ENCODE results near the gene COL5A1.
"Not testable (repeated sequence)": the region's sequence is repeated elsewhere in the genome, so short reads cannot be mapped to it uniquely, and the experiment has no call there.

COL5A1 gene

DNA sequence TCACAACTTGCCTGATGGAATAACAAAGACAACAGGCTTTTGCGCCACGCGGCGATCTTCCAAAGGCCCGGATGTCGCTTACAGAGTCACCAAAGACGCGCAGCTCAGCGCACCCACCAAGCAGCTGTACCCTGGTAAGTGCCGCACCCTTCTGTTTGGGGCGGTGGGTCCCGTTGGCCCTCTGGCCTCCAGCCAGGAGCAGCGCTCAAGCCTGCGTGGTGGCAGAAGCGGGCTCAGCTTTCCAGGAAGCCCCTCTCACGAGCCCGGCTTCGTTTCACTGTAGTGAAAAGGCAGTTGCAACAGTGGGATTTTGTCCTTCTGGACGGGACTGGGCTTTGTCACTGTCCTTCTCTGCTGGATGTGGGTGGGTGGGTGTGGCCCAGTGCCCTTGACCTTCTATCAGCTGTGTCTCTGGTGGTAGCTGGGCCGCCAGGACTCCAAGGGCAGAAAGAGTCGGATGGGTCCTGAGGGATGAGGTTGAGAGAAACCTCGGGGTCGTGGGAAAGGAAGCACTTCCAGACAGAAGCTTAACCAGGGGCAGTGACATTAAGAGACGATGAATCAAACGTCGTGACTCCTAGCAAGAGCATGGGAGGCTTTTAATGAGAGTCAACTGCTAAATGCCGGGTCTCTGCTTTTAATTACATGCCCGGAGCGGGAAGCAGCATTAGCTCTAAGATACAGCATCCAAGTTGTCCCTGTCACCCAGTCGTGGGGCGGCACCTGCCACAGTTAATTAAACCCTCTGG, 49.5 kb downstream of the COL5A1 start:
- DNase-seq (ENCODE audit: low read depth in 2 of 2), result no peak

DNA sequence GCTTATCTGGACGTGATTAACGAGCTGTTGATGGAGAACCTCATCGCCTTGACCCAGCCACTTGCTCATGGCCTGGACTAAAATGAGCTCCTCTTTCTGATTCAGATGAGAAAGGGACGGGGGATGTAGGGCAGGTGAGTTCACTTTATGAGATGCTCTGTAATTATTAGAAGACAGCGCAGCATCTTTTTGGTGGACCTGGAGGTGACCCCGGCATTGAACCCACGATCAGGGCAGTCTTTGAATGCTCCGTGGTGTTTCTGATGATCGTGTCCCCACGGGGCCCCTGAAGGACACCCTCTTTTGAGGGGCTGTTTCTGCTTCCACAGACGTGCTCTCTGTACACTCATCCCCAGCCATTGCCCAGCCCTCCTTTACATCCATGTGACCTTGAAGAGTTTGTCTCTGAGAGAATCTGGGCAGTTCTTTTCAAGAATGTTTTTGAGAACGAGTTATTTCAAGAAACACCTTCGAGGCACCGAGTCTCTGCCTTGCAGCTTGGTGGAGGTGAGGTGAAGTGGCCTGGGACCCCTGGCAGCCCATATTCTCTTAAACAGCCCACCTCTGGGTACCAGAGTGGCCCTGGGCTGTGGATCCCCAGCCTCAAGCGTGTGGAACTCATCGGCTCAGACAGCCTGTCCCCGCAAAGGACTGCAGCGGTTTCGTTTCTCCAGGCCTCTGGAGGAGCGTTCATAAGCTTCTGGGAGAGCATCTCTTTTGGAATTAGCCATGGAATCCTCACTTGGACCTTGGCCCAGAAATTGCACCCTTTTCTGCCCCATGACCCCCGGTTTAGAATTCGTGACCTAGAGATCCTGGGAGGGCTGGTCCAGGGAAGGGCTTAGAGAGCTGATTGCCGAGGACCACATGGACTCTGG, 50.3 kb downstream of the COL5A1 start:
- no peak for DNase-seq (ENCODE audit: low read depth in 2 of 2)

DNA sequence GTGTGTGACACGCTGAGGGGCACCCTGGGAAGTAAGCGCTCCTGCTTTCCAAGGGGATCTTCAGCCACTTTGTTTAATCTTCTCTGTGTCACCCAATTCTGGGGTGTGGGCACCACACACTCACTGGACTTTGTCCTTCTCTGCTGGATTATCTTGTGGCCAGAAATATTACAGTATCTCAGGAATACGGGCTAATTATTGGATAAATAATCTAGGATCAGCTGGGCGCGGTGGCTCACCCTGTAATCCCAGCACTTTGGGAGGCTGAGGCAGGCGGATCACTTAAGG, 50.9 kb downstream of the COL5A1 start:
- no peak for DNase-seq (ENCODE audit: low read depth in 2 of 2)

DNA sequence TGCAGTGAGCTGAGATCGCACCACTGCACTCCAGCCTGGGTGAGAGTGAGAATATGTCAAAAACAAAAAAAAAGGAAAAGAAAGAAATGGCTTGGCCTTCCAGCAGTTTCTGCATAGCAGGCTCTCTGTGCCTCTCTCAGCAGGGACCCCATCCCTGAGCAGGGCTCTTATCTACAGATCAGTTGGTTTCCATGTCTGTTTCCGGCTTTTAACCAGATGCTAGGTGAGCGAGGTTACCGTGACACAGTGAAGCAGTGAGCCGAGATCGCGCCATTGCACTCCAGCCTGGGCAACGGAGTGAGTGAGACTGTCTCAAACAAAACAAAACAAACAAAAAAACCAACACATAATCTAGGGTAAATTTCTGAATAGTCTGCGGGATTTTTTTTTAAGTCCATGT, 51.4 kb downstream of the COL5A1 start:
- DNase-seq (ENCODE audit: low read depth in 2 of 2), result no peak

DNA sequence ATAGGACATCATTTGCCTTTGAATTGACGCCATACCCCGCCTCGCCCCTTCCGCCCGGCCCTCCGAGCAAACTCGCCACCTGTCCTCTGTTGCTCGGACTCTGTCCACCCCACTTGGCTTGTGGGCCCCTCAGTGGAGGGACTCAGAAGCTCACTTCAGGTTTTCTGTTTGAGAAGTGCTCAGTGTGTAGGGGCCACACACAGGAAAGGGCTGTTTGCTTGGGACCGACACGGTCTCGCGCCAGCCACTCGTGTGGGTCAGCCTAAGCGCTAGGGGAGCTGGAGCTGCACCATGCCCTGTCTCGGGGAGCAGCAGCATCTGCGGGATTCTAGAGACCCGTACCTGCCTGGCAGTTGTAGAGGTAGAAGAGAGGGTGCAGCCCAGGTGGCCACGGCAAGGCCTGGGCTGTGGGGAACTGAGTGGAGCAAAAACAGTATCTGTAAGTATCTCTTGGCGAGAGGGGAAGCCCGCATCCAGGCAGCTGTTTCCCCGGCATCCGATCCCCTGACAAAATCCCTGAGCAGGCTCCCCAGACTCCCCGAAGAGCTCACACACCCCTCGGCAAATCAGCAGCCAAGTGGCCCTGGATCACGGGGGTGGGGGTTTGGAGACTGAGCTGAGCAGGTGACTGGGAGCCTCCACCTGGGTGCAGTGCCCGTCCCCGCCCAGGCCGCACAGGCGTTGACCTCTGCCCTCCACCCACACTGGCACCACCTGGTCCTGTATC, 52.2 kb downstream of the COL5A1 start:
- no peak for DNase-seq (ENCODE audit: low read depth in 2 of 2)

DNA sequence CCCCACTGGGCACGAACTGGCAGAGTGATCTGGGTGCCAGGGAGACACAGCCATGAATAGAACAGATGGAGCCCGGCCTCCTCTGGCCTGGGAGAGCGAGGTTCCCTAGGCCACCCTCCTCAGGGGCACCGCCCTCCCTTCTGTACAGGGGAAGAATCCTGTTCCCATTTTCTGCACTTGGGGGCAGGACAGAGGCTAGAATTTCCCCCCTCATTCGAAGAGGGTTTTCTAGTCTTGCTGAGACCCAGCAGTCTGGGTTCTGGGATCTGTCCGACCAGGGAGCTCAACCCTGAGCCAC, 52.7 kb downstream of the COL5A1 start:
- DNase-seq (ENCODE audit: low read depth in 2 of 2), result no peak

DNA sequence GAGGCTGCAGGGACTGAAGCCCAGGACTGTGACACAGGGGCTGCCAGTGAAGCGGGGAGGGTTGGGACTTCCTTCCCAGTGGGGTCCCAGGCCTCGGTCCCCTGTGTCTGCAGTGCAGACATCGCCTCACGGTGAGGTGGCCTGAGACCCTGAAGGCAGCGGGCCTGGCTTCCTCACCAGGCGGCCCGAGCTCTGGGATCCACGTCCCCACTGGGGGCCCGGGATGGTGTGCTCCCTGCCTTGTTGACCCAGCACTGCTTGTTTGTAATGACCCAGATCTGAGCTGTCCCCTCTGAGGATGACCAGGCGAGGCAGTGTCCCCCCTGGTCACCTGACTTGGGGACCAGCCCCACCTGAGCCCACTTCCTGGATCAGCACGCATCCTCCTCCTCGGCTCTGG, 53.1 kb downstream of the COL5A1 start:
- DNase-seq (ENCODE audit: low read depth in 2 of 2), result no peak

DNA sequence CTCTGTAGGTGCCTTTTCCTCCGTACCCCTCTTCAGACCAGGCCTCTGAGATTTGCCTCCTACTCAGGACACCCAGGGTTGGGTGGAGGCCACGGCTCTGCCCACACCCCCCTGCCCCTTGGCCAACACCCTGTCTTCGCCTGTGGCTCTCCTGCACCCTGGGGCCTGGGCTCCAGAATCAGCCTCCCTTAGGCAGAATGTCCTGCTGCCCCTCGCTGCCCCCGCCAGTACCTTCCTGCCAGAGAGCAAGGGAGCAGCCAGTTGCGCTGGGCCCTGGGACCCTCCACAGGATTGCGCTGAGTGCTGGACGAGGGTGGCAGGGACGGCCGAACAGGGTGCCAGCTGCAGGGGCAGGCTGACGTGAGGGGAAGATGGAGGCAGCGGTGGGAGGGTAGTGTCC, 53.5 kb downstream of the COL5A1 start:
- no peak for DNase-seq (ENCODE audit: low read depth in 2 of 2)

DNA sequence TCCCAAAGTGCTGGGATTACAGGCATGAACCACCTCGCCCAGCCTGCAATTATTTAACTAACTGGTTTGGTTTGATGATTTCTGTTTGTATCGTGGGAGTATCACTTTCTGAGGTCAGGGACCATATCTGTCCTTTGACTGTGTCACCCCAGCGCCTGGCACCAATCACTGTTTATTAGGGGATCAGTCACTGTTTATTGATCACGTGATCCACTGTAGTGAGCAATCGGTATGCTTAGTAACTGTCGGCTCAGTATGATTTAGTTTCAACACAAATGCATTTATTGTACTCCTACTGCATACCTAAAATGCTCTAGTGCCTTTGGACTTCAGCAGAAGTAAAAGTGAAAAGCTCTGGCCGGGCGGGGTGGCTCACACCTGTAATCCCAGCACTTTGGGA, 54.8 kb downstream of the COL5A1 start:
- no peak for DNase-seq (ENCODE audit: low read depth in 2 of 2)

DNA sequence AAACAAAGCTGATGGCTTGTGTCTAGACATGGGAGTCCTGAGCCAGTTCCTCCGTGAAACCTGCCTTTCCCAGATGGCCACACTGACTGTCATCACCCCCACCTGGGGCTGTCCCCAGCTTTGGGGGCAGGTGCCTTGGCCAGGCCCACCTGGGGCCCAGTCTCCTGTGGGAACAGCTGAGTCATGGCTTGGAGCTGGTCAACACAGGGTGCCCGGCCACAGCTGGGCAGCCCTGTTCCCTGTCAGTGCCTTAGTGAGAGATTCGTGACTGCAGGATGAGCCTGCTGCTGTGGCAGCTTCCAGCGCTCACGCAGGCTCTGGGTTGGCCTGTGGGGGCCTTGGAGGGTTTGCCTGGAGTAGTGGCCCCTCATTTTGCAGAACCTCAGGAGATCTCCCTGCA, 56.5 kb downstream of the COL5A1 start:
- no peak for DNase-seq (ENCODE audit: low read depth in 2 of 2)

DNA sequence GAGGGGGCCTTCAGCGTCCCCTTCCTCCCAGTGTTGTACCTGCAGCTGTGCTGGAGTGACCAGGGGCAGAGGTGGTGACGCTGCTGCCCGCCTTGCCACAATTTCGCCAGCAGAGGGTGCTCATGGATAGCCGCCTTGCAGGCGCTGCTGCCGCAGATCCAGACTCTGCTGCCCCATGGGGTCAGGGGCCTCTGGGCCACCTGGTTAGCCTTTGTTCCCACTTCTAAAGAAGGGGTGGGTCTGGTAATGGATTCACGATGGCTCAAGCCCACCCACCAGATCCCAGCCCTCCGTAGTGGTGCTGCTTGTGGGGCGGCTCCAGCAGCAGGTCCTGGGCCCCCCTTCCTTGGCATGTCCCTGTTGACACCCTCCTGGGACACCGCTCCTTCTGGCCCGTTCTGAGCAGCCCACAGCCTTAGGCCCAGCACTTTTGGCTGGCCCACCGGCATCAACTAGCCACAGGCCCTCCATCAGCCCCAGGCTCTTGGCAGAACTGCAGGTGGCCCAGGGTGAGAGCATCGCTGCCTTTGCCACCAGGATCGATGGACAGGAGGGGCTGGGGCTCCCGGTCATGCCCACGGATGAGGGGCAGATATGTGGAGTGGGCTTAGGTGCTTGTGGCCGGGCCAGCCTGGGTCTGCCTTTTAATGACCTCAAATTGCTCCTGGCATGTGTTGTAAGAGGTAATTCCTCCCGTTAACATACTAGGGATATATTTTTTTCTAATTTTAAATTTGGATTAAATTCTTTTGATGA, 57.2 kb downstream of the COL5A1 start:
- DNase-seq (ENCODE audit: low read depth in 2 of 2), result no peak

DNA sequence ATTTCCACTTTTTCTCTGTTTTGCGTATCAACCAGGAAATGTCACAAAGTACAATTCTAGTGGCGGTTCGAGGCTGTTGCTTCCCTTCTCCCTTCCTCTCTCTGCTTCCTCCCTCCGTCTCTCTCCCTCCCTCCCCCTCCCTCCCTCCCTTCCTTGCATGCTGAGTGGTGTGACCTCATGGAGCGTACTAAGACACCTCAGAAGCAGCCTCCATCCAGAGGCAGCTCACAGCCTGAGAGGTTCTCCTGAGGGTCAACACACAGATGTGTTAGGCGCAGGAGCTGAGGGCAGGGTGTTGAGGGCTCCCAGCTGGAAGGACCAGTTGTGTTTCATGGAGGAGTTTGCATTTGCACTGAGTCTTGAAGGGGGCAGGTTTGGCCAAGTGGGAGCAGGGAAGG, 57.7 kb downstream of the COL5A1 start:
- no peak for DNase-seq (ENCODE audit: low read depth in 2 of 2)

DNA sequence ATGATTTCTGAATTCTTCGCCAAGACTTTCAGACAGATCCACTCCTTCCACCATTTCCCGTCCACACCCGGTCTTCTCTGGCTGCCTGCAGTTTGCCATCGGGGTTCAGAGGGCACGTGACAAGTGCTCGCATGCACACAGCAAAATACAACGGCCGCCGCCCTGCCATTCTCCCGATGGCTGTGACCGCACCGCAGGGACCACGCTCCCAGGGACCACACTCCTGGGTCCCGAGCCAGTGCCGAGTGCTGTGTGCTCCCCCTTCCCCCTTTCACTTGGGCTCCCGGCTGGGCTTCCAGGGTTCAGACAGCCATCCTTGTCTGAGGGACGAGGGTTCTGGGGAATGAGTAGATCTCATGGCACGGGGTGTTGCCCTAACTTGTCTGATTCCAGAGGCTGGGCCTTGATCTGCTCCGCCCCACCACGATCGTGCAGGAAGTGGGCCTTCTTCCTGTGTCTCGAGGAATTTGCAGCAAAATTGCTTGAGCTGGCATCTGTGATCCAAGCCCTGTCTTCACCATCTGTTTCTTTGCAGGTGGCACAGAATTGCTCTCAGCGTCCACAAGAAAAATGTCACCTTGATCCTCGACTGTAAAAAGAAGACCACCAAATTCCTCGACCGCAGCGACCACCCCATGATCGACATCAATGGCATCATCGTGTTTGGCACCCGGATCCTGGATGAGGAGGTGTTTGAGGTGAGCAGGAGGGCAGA, 59.2 kb downstream of the COL5A1 start:
- no peak for DNase-seq (ENCODE audit: low read depth in 2 of 2)

DNA sequence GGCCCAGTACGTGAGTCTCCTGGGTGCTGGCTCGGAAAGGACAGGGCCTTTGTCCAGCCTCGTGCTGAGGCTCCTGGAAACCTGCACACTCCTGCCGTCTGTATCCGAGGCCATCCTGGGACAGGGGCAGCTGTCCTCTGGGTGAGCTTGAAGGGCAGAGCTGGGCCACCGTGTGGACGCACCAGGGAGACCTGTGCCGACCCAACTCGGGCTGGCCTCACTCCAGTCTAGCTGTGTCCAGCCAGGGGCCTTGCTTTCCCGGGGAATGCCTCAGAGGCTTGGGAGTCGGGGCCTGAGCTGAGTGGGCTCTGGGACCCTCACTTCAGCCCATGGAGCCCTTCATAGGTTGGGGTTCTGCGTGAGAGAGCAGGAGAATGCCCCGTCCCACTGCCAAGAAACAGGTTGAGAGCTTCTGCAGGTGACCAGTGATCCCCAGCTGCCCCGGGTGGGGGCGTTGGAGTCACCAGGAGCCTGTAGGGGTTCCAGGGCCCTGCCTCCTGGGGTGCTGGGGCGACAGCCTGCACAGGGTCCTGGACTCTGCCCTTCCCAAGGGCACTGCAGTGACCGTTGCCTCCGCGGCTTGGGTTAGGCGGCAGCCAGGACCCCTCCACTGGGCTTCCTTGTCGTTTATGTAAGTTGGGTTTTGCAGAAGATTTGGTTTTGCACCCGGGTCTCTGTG, 60.1 kb downstream of the COL5A1 start:
- no peak for DNase-seq (ENCODE audit: low read depth in 2 of 2)

DNA sequence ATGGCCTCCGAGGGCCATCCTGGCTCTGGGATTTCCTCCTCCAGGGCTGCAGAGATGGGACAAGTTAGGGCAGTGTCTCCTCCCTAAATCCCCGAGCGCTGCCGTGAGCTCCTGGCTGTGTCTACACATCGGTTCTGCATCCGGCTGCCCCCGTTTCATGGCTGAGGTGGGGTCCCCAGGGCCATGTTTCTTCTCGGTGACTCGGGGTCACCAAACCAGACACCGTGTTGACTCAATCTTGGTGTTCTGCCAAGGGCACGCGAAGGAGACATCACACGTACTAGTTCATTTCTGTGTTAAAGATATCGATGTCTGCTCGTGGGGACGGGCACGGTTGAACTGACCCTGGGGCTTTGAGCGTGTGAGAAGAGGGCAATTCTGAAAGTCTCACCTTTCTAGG, 60.7 kb downstream of the COL5A1 start:
- no peak for DNase-seq (ENCODE audit: low read depth in 2 of 2)

DNA sequence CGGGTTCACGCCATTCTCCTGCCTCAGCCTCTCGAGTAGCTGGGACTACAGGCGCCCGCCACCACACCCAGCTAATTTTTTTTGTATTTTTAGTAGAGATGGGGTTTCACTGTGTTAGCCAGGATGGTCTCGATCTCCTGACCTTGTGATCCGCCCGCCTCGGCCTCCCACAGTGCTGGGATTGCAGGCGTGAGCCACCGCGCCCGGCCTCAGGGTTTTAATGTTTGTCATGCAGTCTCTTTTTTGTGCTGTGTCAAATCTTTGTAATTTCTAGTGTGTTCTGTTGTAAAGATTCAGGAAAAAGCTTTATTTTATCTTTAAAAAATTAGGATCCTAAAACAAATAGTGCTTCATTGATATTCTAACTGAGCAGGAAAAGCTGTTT, 62.1 kb downstream of the COL5A1 start:
- DNase-seq (ENCODE audit: low read depth in 2 of 2), result not testable (repeated sequence)

DNA sequence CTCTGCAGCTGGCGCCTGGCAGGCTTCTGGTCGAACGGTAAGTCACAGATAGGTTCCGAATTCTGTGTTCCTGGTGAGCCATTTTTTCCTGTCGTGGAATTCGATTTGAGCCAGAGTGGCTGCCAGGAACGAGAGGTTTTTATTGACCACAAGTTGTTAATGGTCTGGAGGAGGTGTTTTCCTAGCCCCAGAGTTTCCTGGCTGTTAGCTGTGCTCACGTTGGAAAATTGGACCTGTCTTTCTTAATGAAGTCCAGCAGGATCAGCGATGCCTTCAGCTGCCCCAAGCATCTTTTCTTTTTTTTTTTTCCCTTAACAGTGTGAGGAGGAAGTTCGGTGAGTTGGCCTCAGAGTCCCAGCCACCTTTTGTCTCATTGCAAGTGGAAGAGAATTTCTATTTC, 62.9 kb downstream of the COL5A1 start:
- DNase-seq (ENCODE audit: low read depth in 2 of 2), result no peak

DNA sequence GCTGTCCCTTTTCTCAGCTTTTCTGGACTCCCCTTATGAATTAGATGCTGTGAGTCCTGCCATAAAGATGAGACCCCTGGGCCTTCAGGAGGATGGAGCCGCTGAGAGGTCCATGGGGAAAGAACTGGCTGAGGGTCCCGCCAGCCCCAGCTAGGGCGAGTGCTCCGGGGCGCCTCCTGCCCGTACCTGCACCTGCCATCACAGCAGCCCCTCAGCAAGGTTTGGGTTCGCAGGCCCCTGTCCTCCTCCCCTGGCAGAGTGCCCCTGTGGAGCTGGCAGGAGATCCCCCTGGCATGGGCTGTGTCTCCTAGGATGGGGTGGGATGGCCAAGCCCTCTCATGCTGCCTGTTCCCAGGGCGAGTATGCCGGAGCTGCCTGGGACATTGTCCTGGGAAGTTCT, 64.2 kb downstream of the COL5A1 start:
- DNase-seq (ENCODE audit: low read depth in 2 of 2), result no peak

DNA sequence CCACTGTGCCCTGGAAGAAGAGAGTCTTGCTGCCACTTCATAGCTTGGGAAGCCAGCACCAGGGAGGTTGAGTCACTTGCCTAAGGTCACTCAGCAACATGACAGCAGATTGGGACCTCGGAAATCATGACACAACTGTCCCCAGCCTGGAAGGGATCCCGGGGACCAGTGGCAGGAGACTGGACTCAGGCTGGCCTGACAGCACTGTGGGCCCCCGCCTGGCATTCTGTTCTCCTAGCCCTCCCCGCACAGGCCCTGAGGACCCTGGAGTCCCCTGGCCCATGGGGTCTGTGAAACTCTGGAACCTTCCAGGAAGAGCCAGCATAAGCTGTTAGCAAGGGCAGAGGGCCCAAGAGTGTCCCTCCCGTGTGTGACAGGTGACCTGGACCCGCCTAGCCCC, 64.9 kb downstream of the COL5A1 start:
- no peak for DNase-seq (ENCODE audit: low read depth in 2 of 2)

DNA sequence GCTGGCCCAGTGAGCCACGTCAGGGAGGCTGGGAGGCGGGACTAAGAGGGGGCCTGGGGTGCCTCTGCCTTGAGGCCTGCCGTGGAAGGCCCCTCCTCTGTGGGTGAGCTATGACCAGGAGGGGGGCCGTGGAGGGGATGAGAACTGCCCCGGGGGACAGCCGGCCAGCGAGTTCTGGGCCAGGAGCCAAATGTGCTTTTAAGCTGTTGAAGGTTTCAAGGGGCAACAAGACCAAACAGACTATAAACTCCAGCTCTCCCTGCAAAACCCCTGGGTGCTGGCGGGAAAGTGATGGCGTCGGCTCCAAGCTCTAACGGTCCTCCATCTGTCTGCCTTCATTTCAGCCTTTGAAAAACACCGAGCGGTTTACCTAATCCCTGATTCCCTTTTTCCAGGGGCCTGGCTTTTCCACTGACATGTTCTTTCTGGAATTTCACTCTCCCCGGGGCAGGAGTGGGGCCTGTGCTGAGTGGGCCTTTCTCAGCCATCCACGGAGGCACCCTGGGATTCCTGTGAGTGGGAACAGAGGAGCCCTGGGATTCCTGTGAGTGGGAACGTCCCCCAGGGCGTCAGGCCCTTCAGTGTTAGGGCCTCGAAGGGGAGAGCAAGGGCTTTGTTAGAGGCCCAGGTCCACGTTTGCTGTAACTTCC, 65.6 kb downstream of the COL5A1 start:
- no peak for DNase-seq (ENCODE audit: low read depth in 2 of 2)
